T-helper 2 cell treated with Interferon-gamma antibody and Interleukin-4, amounts not matched to agents 5 μg/mL and 100 μg/mL, for 36 hours (primary cell): Measurements from ENCODE around the gene RBMS2.

Experiments
- DNase-seq: peaks from one replicate; pipeline ENCODE4 v3.0.0; 2021; ENCODE audit warnings: low spot score
- H3K27ac Mint-ChIP-seq: one replicate; pipeline ENCODE4 v1.8.0; 2021; ENCODE audit warnings: mild to moderate bottlenecking, mixed read lengths
- H3K27me3 Mint-ChIP-seq: one replicate; pipeline ENCODE4 v1.8.0; 2021; ENCODE audit warnings: low read depth, mixed read lengths
- H3K36me3 Mint-ChIP-seq: one replicate; pipeline ENCODE4 v1.8.0; 2021; ENCODE audit warnings: low read depth, mixed read lengths
- H3K4me1 Mint-ChIP-seq: one replicate; pipeline ENCODE4 v1.8.0; 2021; ENCODE audit warnings: low read depth, mixed read lengths
- H3K4me3 Mint-ChIP-seq: one replicate; pipeline ENCODE4 v1.8.0; 2022; ENCODE audit warnings: mild to moderate bottlenecking, moderate library complexity, mixed read lengths
- H3K9me3 Mint-ChIP-seq: one replicate; pipeline ENCODE4 v1.8.0; 2021; ENCODE audit warnings: mixed read lengths

The RBMS2 gene

DNA sequence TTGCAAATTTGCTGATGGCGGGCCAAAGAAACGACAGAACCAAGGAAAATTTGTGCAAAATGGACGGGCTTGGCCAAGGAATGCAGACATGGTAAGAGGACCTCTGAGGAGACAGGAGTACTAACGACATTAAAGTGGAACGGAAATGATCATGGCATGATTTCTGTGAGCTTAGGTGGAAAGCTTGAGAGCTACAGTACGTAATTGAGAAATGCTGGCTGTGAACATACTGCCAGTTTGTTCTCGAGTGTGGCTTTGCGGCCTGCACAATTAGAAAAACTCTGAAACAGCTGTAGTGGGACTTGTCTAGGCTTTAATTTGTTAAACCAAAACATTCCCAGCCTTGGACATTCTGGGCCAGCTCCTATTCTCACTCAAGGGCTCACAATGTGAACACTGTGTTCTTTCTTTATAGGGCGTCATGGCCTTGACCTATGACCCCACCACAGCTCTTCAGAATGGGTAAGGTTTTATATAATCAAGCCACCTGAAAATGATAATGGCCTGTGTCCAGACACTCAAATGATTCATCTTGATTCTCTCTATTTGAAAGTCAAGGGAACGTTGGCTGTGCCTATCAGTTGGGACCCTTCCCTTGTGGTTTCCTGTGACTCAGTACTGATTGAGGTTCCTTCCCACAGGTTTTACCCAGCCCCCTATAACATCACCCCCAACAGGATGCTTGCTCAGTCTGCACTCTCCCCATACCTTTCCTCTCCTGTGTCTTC lies 60.0 kb downstream of the RBMS2 start:
- Mint-ChIP-seq H3K4me1 (peaks cover 16% of the 10 kb centered on the region), H3K4me3 (peak overlapping the region; percentile 3), H3K27me3 (no peaks in the 10 kb centered on the region), H3K9me3 (no peaks in the 10 kb centered on the region), H3K36me3 (peaks cover 5% of the 10 kb centered on the region), H3K27ac (peak overlapping the region; percentile 73)
- peak; percentile 34 for DNase-seq

DNA sequence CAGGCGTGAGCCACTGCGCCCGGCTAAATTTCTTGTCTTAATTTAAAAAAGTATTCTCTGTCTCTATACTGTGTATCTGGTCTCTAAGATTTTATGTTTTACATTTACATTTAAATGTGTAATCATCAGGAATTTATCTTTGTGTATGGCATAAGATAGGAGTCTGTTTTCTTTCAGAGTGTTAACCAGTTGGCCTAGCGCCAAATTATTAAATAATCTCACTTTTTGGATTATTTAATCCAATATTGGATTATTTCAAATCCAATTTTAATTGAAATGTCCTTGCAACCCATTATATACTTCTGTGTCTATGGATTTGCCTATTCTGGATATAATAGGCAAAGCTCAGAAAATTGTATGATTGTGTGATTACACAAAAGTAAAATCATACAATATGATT lies 63.5 kb downstream of the RBMS2 start:
- no peaks in the 10 kb centered on the region for H3K9me3 Mint-ChIP-seq
- H3K4me1 Mint-ChIP-seq, result peaks cover 16% of the 10 kb centered on the region
- H3K27ac Mint-ChIP-seq, result no peak overlapping the region
- no peak for DNase-seq
- H3K36me3 Mint-ChIP-seq, result peaks cover 11% of the 10 kb centered on the region
- H3K4me3 Mint-ChIP-seq, result no peak overlapping the region
- no peaks in the 10 kb centered on the region for H3K27me3 Mint-ChIP-seq

DNA sequence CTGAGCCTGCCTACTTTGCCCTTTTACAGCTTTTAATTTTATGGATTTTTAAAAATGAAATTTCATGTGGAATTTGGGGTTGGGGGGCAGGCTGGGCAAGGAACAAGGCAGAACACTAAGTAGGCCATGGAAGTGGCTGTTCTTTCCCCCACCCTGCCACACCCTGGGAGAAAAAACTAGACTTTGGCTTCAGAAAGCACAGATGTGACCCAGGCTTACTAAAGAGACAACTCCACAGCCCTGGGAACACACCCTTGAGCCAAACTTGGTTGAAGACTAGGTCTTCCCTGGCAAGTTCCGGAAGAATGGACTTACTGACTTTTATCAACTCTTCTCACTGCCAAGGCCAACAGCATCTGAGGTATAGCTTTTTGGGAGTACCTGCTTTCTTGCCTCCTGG lies 68.2 kb downstream of the RBMS2 start:
- no peak for DNase-seq
- peaks cover 8% of the 10 kb centered on the region for H3K36me3 Mint-ChIP-seq
- H3K9me3 Mint-ChIP-seq, result no peaks in the 10 kb centered on the region
- H3K27me3 Mint-ChIP-seq, result no peaks in the 10 kb centered on the region
- H3K4me3 Mint-ChIP-seq, result no peak overlapping the region
- H3K27ac Mint-ChIP-seq, result no peak overlapping the region
- H3K4me1 Mint-ChIP-seq, result peaks cover 2% of the 10 kb centered on the region

DNA sequence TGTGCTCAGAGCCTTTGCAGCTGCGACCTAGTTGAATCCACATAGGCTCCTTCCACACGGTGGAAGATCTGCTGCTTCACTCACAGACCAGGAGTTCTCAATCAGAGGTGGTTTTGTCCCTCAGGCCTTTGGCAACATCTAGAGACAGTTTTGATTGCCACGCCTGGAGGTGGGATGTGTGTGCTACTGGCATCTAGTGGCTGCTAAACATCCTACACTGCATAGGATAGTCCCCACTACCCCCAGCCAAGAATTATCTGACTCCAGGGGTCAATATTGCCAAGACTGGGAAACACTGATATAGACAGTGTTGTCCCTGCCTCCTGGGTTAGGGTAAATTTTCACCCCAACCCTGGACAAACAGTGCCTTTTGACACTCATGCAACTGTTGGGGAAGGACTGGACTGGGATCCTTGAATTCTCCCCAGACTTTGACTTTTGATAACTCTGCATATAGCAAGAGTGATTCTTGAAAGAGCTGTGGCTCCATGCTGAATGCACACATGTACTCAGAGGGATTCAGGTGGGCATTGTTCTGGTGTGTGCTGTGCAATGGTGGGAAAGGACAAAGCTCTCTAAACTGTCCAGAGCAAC lies 68.7 kb downstream of the RBMS2 start:
- peaks cover 2% of the 10 kb centered on the region for H3K4me1 Mint-ChIP-seq
- H3K9me3 Mint-ChIP-seq, result no peaks in the 10 kb centered on the region
- H3K4me3 Mint-ChIP-seq, result no peak overlapping the region
- H3K27me3 Mint-ChIP-seq, result no peaks in the 10 kb centered on the region
- DNase-seq, result no peak
- H3K27ac Mint-ChIP-seq, result no peak overlapping the region
- peaks cover 9% of the 10 kb centered on the region for H3K36me3 Mint-ChIP-seq

DNA sequence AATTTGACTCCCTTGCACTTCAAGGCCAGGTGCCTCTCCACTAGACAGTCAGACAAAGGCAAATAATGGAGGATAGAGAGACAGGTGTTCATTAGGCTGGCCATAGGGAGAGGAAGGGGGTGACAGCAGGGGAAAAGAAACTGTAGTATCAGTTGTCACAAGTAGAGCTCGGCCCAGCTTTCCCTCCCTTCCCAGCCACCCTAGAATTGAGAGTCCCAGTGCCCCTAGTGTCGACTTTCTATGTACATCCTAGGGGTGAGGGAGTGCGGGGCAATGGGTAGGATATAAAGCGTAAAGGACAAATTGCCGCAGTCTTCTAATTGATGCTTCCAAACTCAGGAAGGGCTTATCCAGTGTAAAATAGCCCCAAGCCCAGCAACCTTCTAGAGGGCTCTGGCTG lies 69.5 kb downstream of the RBMS2 start:
- Mint-ChIP-seq H3K27me3 (no peaks in the 10 kb centered on the region), H3K4me1 (peaks cover 3% of the 10 kb centered on the region), H3K9me3 (no peaks in the 10 kb centered on the region), H3K4me3 (no peak overlapping the region), H3K36me3 (peaks cover 14% of the 10 kb centered on the region), H3K27ac (no peak overlapping the region)
- DNase-seq, result no peak

DNA sequence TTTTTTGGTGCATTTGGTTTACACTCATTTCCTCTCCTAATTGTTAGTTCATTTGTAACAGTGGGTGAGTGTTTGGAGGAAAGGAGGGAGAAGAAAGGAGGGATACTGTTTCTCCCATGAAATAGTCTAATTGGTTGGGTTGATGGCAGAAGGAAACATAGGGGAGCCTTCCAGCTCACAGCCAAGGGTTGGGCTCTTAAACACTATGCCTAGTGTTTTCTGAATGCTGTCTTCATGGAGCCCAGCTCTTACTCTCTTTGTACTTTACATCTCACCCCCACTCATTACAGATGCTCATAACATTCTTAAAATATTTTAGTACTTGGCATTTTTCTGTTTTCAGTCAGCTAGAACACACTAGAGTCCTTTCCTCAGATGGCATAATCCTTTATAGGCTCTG lies 70.3 kb downstream of the RBMS2 start:
- Mint-ChIP-seq H3K4me3 (no peak overlapping the region), H3K27me3 (no peaks in the 10 kb centered on the region), H3K9me3 (no peaks in the 10 kb centered on the region), H3K27ac (no peak overlapping the region), H3K4me1 (peaks cover 4% of the 10 kb centered on the region), H3K36me3 (peaks cover 14% of the 10 kb centered on the region)
- no peak for DNase-seq

DNA sequence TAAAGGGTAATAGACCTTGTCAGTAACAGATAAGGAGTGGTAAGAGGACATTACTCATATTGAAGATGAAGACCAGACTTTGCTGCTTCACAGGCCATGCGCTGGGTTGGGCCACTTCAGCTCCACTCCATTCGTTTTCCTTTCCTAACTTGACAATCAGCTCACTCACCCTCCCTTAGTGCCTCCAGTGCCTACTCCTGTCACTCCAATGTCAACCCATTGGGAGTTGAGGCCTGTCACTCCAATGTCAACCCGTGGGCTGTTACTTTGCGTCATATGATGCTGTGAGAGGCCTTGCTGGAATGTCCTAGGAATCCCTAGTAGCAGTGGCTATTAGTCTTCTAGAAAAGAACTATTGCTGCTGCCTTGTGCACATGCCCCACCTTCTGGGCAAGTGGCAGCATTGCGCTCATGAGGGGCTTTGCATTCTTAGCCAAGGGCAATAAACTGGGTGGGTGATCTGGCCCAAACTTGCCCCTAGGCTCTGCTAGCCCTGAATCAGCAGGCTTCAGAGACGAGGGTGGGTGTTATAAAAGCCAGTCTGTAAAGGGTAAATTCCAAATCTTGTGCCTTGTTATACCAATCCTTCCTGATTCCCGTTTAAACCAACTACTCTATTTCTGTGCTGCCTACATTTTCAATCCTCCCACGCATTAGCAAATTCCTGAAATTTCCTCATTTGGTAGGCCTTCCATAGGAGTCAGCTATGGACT lies 72.4 kb downstream of the RBMS2 start:
- H3K27ac Mint-ChIP-seq, result peak overlapping the region; percentile 61
- DNase-seq, result peak; percentile 40
- peaks cover 23% of the 10 kb centered on the region for H3K36me3 Mint-ChIP-seq
- H3K4me1 Mint-ChIP-seq, result peaks cover 4% of the 10 kb centered on the region
- no peak overlapping the region for H3K4me3 Mint-ChIP-seq
- H3K9me3 Mint-ChIP-seq, result no peaks in the 10 kb centered on the region
- no peaks in the 10 kb centered on the region for H3K27me3 Mint-ChIP-seq

DNA sequence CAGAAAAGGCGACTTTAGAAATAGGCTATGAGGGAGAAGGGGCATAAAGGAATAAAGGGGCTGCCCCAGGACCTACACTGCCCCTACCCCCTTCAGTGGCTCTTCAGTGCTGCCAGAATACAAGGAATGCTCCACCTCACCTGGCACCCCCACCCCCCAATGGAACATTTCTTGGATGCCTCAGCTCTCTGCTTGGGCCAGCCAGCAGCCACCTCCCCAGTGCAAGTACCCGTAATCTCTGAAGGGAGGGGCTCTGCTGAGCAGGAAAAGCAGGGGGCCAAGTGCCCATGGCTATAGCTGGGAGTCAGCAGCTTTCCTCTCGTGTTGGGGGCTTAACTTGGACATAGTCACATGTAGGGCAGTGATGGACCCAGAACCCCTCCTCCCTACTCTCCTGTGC lies 75.2 kb downstream of the RBMS2 start:
- H3K36me3 Mint-ChIP-seq, result peaks cover 49% of the 10 kb centered on the region
- no peak overlapping the region for H3K27ac Mint-ChIP-seq
- H3K4me3 Mint-ChIP-seq, result no peak overlapping the region
- H3K4me1 Mint-ChIP-seq, result peaks cover 4% of the 10 kb centered on the region
- no peaks in the 10 kb centered on the region for H3K27me3 Mint-ChIP-seq
- no peak for DNase-seq
- no peaks in the 10 kb centered on the region for H3K9me3 Mint-ChIP-seq

DNA sequence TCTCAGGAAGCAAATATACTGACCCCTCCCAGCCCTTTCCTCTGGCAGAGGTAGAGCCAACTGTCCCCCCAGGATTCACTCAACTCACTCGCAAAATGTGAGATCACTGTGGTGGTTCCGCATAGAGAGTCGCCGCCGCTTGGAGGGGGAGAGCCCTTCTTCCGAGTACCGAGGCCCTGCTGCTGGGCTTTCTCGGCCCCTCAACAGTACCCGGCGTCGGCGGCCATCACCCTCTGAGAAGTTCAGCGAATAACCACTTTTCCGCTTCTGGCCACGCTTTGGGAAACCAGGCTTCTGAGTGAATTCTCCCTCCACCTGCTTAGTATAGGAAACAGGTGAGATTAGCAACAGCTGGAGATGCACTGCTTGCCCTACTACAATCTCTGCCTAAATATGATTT lies 77.4 kb downstream of the RBMS2 start:
- Mint-ChIP-seq H3K27me3 (no peaks in the 10 kb centered on the region), H3K4me3 (no peak overlapping the region), H3K4me1 (peaks cover 2% of the 10 kb centered on the region), H3K36me3 (peaks cover 65% of the 10 kb centered on the region), H3K9me3 (no peaks in the 10 kb centered on the region), H3K27ac (no peak overlapping the region)
- DNase-seq, result no peak

DNA sequence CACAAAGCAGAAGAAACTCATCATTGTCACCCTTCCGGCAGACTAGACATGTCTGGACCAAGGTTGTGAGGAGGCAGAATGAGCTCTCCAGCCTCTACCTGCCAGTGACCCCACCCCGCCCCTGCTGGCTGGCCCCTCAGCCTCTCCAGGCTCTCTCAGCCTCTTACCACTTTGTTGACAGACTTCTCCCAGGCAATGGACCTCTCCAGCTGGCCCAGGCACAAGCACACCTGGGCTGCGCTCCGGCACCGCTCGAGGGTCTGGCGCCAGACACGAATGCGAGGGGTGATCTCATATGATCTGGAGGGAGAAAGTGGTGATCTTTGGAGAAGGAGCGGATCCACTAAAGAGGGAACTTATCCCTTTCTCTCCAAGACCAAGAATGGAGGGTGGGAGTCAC lies 78.2 kb downstream of the RBMS2 start:
- H3K4me3 Mint-ChIP-seq, result no peak overlapping the region
- H3K9me3 Mint-ChIP-seq, result no peaks in the 10 kb centered on the region
- peaks cover 2% of the 10 kb centered on the region for H3K4me1 Mint-ChIP-seq
- H3K27me3 Mint-ChIP-seq, result no peaks in the 10 kb centered on the region
- no peak for DNase-seq
- no peak overlapping the region for H3K27ac Mint-ChIP-seq
- H3K36me3 Mint-ChIP-seq, result peaks cover 71% of the 10 kb centered on the region

DNA sequence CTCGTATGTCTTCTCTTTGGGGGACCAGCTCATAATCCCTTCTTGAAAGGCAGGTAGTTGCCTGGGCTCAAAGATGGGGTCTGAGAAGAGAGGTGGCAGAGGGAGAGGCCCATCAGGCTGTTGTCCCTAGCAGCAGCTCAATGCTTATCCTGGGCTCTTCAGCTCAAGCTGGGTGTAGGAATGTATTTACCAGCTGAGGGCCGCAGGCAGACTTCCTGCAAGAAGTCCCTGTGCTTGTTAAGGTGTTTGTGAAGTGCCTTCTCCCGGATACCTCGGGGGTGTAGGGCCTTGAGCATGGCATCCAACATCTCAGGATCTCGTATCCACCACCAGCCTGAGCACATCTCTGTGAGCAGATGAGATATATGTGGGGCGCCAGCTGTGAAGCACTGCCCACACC lies 79.1 kb downstream of the RBMS2 start:
- Mint-ChIP-seq H3K36me3 (peaks cover 73% of the 10 kb centered on the region), H3K4me3 (no peak overlapping the region), H3K27ac (no peak overlapping the region), H3K27me3 (no peaks in the 10 kb centered on the region), H3K4me1 (peaks cover 2% of the 10 kb centered on the region), H3K9me3 (no peaks in the 10 kb centered on the region)
- DNase-seq, result no peak

DNA sequence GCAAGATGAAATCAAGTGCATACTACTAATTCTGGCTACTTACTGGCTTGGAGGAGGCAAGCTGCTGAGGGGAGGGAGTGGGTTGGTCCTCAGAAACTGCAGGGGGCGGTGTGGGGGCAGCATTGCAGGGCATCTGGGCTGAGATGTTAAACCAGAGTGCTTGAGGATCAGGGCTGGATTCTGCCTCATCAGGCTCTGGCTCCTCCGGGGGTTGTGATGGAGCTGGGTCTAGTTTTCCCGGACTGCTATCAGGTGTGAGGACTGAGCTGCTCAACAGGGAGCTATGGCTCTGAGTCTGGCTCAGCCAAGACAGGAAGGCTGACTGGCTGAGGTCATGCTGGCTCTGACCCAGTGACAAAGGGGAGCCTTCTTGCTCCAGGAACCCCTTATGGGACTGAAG lies 79.9 kb downstream of the RBMS2 start:
- no peak overlapping the region for H3K4me3 Mint-ChIP-seq
- no peak for DNase-seq
- H3K9me3 Mint-ChIP-seq, result no peaks in the 10 kb centered on the region
- no peaks in the 10 kb centered on the region for H3K27me3 Mint-ChIP-seq
- no peaks in the 10 kb centered on the region for H3K4me1 Mint-ChIP-seq
- no peak overlapping the region for H3K27ac Mint-ChIP-seq
- H3K36me3 Mint-ChIP-seq, result peaks cover 77% of the 10 kb centered on the region

DNA sequence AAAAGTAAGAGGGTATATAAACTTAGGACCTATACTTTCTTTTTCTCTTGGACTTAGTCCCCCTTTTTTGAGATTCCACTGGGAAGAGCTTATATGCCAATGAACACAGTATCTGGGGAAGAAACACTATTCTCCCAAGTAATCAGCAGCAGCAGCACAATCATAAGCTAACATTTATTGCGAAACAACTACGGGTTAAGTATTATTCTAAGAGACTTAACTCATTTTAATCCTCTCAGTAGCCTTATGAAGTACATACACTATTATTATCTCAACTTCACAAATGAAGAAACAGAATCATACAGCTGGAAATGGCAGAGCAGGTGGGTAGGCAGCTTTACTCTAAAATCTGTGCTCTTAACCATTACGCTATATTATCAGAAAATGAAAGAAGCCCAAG lies 80.6 kb downstream of the RBMS2 start:
- Mint-ChIP-seq H3K4me1 (no peaks in the 10 kb centered on the region), H3K9me3 (no peaks in the 10 kb centered on the region), H3K4me3 (no peak overlapping the region), H3K36me3 (peaks cover 77% of the 10 kb centered on the region), H3K27me3 (no peaks in the 10 kb centered on the region), H3K27ac (no peak overlapping the region)
- DNase-seq, result no peak

DNA sequence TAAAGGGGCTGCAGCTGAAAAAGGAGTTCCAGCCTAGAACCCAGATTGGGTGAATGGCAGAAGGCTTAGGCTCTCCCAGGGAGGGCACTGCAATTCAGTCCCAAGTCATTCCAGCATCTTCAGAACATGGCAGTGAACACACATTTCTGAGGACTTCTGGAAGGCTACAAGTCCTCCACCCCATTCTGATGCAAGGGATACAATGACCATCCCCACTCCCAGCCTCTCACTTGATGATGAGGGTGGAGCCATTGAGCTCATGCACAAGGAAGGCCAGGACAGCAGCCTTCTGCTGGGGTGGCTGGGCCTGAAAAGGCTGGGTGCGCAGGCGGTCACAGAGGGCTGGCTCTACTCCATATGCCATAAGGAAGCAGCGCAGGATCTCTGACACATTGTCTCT lies 82.7 kb downstream of the RBMS2 start:
- Mint-ChIP-seq H3K27ac (no peak overlapping the region), H3K4me3 (no peak overlapping the region), H3K36me3 (peaks cover 67% of the 10 kb centered on the region), H3K27me3 (no peaks in the 10 kb centered on the region), H3K9me3 (no peaks in the 10 kb centered on the region), H3K4me1 (no peaks in the 10 kb centered on the region)
- DNase-seq, result no peak
